NCI-H345 (cell line): ENCODE measurements around the gene ITGAX.
"Not testable (repeated sequence)": the region's sequence is repeated elsewhere in the genome, so short reads cannot be mapped to it uniquely, and the experiment has no call there.

Experiments used
- DNase-seq: peaks from one replicate; lab custom pipeline; 2025; lab: John Stamatoyannopoulos, UW

Gene ITGAX

DNA sequence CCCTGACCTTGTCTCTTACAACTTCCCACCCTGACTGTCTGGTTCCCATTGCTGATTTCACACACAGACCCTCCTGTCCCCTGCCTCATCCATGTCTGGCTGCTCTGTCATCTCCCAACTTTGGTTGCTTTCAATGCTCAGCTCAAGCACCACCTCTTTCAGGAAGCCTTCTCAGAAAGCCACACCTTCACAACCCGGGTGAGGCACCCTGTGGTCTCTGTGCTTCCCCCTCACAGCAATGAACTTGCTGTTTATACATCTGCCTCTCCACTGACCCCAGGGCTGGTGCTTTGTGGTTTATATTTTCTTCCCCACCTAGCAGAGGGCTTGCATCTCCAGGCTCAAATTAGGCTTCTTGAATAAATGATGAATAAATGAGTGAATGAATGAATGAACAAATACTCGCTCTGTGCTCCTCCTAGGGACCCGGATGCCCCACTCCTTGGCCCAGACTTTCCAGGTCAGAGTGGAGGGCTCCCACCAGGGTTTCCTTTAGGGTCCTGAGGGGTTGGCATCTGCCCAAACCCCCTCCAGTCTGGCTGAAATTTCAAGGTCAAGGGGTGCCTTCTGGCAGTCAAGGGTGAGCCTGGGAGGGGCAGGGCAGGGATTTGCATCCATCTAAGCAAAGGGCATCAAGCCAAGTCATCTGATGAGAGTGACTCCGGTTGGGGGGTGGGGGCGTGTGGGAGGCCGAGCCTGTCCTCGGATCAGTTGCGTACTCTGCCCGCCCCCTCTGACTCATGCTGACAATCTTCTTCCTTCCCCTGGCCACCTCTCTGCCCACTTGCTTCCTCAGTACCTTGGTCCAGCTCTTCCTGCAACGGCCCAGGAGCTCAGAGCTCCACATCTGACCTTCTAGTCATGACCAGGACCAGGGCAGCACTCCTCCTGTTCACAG is at the start of gene ITGAX:
ITGAX (plus strand) TSS at position 783 of the 898 bp plus-strand sequence; CDS start at position 862, 79 bp downstream.
- no peak for DNase-seq

DNA sequence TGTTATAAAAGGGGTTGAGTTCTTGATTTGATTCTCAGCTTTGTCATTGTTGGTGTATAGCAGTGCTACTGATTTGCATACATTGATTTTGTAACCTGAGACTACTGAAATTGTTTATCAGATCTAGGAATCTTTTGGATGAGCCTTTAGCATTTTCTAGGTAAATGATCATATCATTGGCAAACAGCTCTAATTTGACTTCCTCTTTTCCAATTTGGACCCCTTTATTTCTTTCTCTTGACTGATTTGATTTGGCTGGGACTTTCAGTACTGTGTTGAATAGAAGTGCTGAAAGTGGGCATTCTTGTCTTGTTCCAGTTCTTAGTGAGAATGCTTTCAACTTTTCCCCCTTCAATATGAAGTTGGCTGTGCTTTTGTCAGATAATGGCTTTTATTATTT is 49.8 kb upstream of the ITGAX start:
- DNase-seq = no peak

GRCh38 chr16:31308381-31308780 is 46.6 kb upstream of the ITGAX start:
- not testable (repeated sequence) for DNase-seq

- no peak for DNase-seq
Observed at GRCh38 chr16:31322500-31322899, 32.5 kb upstream of the ITGAX start.

DNA sequence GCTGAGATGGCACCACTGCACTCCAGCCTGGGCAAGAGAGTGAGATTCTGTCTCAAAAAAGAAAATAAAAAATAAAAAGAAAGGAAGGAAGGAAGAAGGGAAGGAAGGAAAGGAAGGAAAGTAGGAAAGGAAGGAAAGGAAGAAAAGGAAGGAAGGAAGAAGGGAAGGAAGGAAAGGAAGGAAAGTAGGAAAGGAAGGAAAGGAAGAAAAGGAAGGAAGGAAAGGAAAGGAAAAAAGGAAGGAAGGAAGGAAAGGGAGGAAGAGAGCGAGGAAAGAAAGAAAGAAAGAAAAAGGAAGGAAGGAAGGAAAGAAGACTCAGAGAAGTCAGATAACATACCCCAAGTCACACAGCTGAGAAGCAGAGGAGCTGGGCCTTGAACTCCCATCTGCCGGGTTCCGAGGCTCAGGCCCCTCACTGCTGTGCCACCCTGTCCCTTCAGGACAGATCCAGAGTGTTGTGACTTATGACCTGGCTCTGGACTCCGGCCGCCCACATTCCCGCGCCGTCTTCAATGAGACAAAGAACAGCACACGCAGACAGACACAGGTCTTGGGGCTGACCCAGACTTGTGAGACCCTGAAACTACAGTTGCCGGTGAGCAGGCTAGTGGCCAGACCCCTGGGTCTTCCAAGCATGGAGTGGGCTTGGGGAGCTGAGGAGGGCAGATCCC is 30.9 kb upstream of the ITGAX start:
- no peak for DNase-seq

DNA sequence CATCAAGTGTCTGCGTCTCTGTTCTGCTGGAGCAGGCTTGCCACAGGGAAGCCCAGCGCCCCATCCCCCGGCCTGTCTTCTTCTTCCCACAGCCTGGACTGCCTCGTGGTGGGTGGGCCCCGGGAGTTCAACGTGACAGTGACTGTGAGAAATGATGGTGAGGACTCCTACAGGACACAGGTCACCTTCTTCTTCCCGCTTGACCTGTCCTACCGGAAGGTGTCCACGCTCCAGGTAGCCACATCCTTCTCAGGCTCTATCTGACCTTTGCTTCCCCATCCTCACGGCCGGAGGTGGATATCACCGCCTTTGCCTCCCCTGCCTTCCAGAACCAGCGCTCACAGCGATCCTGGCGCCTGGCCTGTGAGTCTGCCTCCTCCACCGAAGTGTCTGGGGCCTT is 29.8 kb upstream of the ITGAX start:
- no peak for DNase-seq

GRCh38 chr16:31327646-31328225 is 27.2 kb upstream of the ITGAX start:
- DNase-seq = no peak

- no peak for DNase-seq
Observed at GRCh38 chr16:31328322-31329052, 26.5 kb upstream of the ITGAX start.

DNA sequence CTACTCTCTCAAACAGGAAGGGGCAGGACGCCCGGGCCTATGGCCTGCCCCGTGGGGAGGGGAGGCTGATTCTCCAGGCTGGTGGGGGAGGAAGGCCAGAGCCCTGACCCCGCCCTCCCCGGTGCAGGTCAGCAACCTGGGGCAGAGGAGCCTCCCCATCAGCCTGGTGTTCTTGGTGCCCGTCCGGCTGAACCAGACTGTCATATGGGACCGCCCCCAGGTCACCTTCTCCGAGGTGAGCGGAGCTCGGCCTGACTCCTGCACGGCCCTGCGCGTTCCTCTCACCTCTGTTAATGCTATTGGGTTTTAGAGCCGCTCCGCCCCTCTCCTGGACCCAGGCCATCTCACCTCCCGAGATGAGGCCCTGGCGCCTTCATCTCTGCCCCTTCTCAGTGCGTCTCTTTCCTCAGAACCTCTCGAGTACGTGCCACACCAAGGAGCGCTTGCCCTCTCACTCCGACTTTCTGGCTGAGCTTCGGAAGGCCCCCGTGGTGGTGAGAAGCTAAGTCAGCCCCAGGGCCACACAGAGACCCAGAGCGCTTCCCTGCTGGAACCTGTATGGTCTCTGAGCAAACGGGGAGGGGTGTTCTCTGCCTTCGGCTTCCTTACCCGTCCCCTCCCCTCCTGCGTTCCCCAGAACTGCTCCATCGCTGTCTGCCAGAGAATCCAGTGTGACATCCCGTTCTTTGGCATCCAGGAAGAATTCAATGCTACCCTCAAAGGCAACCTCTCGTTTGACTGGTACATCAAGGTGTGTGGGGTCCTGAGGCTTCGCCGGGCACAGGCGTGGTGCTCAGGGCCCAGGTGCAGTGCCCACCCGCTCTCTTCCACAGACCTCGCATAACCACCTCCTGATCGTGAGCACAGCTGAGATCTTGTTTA is 25.1 kb upstream of the ITGAX start:
- DNase-seq = no peak

DNA sequence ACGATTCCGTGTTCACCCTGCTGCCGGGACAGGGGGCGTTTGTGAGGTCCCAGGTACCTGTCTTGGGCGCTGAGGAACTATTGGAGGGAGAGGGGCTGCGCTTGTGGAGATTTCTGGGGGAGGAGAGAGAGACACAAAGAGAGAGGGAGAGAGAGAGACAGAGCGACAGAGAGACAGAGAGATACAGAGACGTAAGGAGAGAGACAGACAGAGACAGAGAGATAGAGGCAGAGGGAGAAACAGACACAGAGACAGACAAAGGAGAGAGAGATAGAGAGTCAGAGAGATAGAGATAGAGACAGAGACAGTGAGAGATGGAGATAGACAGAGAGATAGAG is 24.5 kb upstream of the ITGAX start:
- DNase-seq = no peak

- no peak for DNase-seq
Observed at GRCh38 chr16:31331141-31331764, 23.7 kb upstream of the ITGAX start.

GRCh38 chr16:31331807-31332301 is 23.1 kb upstream of the ITGAX start:
- no peak for DNase-seq

DNA sequence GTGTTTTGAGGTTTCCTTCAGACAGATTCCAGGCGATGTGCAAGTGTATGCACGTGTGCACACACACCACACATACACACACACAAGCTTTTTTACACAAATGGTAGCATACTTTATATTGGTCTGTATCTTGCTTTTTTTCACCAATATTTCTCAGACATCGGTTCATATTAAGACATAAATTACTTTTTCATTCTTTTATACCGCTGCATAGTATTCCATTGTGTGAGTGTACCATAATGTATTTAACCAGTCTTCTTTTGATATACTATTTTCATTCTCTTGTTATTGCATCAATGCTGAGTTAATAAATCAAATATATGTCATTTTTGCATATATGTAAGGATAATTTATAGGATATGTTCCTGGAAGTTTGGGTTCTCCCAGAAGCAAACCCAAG is 22.4 kb upstream of the ITGAX start:
- DNase-seq = no peak

GRCh38 chr16:31333686-31334649 is 21.0 kb upstream of the ITGAX start:
- DNase-seq = peak; percentile 20

DNA sequence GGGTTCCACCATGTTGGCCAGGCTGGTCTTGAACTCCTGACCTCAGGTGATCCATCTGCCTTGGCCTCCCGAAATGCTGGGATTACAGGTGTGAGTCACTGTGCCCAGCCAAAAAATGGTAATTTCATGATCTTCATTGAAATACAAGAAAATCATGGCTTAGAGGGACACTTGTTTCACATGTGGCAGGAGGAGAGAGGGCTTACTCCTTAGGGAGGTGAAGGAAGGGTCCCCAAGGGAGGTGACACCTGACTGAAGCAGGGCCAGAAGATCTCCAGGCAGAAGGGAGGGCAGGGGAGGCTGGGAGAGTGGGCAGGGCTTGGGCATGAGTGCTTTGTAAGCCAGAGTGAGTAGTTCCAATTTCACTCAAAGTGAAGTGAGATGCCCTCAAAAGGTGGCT is 20.0 kb upstream of the ITGAX start:
- DNase-seq = no peak

DNA sequence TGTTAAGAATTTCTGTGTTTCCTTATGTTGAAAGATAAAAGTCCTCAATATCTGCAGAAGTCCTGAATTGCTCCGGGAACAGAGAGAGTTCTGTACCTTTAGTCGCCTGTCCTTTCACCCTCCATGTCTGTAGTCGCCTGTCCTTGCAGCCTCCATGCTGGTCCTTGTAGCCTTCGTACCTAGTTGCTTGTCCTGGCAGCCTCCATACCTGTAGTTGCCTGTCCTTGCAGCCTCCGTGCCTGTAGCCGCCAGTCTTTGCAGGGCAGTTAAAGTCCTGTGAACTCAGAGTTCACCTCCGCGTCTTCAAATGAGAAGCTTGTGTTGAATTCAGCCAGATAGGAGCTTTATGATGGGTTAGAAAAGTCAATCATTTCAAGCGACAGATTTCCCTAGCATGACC is 19.5 kb upstream of the ITGAX start:
- DNase-seq = no peak

DNA sequence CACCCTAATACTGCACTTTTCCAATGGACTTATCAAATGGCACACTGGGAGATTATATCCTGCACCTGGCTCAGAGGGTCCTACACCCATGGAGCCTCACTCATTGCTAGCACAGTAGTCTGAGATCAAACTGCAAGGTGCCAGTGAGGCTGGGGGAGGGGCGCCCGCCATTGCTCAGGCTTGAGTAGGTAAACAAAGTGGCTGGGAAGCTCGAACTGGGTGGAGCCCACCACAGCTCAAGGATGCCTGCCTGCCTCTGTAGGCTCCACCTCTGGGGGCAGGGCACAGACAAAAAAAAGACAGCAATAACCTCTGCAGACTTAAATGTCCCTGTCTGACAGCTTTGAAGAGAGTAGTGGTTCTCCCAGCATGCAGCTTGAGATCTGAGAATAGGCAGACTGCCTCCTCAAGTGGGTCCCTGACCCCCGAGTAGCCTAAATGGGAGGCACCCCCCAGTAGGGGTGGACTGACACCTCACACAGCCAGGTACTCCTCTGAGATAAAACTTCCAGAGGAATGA is 16.8 kb upstream of the ITGAX start:
- DNase-seq = not testable (repeated sequence)

- DNase-seq = no peak
Observed at GRCh38 chr16:31344712-31345111, 10.3 kb upstream of the ITGAX start.

DNA sequence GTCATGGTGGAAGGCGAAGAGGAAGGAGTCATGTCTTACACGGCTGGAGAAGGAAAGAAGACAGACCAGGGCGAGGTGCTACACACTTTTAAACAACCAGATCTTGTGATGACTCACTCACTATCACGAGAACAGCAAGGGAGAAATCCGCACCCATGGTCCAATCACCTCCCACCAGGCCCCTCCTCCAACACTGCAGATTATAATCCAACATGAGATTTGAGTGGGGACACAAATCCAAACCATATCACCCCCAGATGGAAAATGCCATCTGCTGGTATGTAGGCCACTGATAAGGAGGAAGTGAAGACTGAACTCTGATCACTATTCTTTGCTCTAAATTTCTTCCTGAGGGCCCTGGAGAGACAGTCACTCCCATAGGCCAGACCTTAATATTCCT is 7.5 kb upstream of the ITGAX start:
- DNase-seq = no peak
